HG03045 (cell line): ENCODE measurements around the gene CALN1.
"Not testable (repeated sequence)": the region's sequence is repeated elsewhere in the genome, so short reads cannot be mapped to it uniquely, and the experiment has no call there.

Experiments
- ATAC-seq: cut with Tn5 transposase; IDR thresholded peaks from one replicate; pipeline ENCODE4 v1.9.1; 2021; ENCODE audit warnings: mild to moderate bottlenecking, moderate library complexity; ENCODE audit not compliant: unreplicated experiment

CALN1 gene

DNA sequence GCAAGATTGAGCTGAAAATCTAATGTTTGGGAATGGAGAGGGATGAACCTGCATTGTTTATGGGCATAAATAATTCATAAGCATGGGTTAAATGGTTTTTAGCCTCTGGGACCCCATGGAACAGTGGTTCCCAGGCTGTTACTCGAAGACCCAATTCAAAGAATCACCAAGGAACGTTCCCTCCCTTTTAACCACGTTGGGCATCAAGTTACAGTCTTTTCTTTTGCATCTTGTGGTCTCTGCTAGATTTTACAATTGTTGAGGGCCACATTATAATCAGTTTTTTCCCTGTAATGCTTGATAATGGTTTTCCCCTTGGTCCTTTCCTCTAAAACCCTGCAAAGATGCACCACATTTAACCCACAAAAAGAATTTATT lies 2.5 kb downstream of the CALN1 start:
- no peak for ATAC-seq

DNA sequence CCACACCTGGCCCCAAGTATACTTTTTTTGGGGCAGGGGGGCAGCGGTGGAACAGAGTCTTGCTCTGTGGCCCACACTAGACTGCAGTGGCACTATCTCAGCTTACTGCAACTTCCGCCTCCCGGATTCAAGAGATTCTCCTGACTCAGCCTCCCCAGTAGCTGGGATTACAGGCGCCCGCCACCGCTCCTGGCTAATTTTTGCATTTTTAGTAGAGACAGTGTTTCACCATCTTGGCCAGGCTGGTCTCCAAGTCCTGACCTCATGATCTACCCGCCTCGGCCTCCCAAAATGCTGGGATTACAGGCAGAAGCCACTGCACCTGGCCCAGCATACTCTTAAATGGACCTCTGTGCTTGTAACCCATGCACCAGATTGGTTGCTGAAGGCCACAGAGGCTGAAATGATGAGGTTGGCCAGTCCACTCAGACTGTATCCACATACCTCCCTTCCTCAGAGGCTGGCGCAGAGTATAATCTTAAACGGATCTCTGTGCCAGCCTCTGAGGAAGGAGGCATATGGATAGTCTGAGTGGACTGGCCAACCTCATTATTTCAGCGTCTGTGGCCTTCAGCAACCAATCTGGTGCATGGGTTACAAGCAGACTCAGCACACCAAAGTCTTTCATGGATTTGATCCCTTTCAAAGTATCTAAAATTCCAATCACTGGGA lies 3.0 kb downstream of the CALN1 start:
- ATAC-seq = no peak

- ATAC-seq = no peak
Measured at GRCh38 chr7:72406820-72407403, 5.2 kb downstream of the CALN1 start.

GRCh38 chr7:72405871-72406270 lies 6.3 kb downstream of the CALN1 start:
- no peak for ATAC-seq

- no peak for ATAC-seq
Measured at GRCh38 chr7:72405418-72405817, 6.7 kb downstream of the CALN1 start.

GRCh38 chr7:72404743-72405142 lies 7.4 kb downstream of the CALN1 start:
- ATAC-seq = no peak

DNA sequence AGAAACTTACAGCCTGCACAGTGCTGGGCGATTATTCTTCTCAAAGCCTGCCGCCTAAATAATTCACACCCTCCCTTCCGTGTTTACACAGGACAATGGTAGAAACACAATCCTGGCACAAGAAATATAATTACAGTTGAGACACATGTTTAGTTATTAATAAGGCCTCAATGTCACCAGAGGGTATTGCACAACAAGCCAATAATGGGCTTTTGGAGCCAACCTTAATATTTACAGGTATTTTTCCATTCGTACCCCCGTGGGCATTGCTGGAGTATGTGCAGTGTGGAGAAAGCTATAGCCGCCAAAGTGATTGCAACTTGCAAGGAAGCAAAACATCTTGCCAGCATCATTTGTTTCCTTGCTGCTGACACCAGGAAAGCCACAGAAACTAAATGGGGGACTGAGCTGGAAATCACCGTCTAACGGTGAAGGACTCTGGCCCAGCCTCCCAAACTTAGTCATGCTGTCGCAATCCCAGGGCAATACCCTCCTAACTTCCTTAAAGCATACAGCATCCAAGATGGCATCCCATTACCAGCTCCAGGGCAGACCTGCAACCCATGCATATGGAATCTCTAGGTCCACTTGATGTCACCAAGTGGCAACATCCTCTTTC lies 8.6 kb downstream of the CALN1 start:
- no peak for ATAC-seq

DNA sequence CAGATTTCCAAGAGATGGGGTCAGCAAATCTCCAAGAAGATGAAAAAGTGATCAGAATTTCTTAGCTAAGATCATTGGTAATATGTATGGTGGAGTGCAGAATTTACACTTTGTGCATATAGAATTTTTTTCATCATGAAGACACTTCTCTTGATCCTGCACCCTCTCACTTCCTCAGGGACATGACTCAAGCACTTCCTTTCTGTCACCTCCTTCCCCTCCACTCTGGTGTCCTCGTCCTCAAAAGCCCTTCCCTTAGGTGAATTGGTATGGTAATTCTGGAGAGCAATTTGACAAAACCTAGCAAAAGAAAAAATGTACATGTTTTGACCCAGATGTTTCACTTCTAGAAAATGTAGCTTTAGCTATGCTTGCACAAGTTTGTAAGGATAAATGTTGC lies 18.1 kb downstream of the CALN1 start:
- no peak for ATAC-seq

DNA sequence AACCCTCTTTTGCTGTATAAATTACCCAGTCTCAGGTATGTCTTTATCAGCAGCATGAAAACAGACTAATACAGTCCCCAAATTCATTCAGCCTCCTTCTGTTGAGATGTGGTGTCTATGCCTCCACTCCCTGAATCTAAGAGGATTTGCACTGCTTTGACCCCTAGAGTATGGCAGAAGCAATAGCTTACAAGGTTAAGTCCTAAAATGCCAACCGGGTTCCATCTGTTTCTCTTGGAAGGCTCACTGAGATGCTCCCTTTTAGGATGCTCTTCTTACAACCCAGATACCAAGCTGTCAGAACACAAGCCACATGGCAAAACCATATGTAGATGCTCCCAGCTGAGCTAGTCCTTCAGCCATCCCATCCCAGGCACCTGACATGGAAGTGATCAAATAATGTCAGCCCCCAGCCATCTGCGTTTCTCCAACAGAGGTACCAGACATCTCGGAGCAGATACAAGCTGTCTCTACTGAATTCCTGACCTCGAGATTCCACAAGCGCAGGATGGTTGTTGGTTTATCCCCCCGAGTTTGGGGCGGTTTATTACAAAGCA lies 20.2 kb downstream of the CALN1 start:
- no peak for ATAC-seq

GRCh38 chr7:72386118-72386517 lies 26.0 kb downstream of the CALN1 start:
- ATAC-seq = no peak

- no peak for ATAC-seq
Measured at GRCh38 chr7:72362246-72362645, 49.9 kb downstream of the CALN1 start.

DNA sequence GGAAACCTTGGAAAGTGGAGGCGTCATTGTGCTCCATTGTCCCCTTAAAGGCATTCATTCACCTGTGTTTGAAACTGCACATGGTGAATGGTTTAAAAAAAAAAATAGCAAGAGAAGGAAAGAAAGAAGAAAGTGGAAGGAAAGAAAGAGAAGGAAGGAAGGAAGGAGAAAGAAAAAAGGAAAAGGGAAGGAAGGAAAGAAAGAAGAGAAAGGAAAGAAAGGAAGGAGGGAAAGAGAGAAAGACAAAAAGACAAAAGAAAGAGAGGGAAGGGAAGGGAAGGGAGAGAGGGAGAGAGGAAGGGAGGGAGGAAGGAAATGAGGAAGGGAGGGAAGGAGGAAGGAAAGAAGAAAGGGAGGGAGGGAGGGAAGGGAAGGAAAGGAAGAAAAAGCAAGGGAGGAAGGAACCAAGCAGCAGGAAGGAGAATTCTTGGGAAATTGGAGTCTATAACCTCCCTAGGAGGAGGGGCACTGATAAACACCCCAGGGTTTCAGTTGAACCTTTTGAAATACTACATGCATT lies 66.9 kb downstream of the CALN1 start:
- no peak for ATAC-seq

GRCh38 chr7:72343991-72344390 lies 68.1 kb downstream of the CALN1 start:
- no peak for ATAC-seq

- not testable (repeated sequence) for ATAC-seq
Measured at GRCh38 chr7:72343354-72343753, 68.8 kb downstream of the CALN1 start.

GRCh38 chr7:72337390-72338167 lies 74.6 kb downstream of the CALN1 start:
- no peak for ATAC-seq

- no peak for ATAC-seq
Measured at GRCh38 chr7:72336632-72337389, 75.3 kb downstream of the CALN1 start.

DNA sequence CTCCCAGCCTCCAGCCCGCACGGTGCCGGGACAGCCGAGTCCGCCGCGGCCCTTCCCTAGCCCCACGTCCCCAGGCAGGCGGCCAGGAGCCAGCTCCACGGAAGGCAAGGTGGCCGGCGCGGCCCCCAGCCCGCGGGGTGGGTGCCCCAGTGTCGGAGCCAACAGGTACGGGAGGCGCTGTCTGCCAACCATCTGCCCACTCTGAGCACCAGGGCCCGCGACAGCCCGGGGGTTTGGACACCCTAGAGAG lies 75.8 kb downstream of the CALN1 start:
- ATAC-seq = no peak

DNA sequence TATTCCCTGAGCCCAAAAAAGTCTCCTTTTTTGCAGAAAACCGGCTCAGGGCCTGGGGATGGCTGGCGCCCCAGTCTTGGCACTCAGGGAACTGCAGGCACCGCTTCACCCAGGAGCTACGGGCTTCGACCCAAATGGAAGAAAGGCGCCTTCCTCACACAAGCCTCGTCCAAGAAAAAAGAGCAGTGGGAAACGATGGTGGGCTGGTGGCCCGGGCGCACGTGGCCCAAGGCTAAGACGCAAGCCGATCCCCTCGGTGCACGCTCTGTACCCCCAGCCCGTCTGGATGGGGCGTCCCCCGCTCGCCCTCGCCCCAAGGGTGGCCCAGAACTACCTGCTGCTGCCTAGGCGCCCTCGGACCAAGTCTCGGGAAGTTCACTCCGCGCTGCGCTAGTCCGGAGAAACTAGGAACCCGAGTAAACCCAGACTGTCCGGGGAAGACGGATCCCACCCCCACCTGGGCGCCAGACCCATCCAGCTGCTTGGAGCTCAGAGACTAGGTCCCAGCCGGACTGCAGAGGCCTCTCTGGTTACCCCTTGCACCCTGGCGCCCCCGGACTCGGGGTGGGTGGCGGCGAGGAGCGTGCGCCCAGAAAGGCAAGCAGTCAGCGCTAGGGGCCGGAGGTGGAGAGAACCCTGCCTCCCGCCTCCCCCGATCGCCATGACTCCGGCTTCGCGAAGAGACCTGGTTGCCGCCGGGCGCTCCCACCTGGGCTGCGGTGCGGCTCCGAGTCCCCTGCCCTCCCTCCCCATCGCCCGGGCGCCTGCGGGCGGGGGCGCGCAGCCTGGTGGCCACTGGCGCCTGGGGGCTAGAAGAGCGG lies 76.4 kb downstream of the CALN1 start:
- ATAC-seq = no peak

- ATAC-seq = no peak
Measured at GRCh38 chr7:72334698-72335097, 77.4 kb downstream of the CALN1 start.

GRCh38 chr7:72334066-72334465 lies 78.1 kb downstream of the CALN1 start:
- no peak for ATAC-seq
